ACC112 (cell line): ENCODE results near the gene MICAL3.

ENCODE experiments used
- H2AFZ ChIP-seq: fragments of 200-600 bp; sonication (generic); one replicate; pipeline ENCODE4 v1.6.0; 2017; ENCODE audit warnings: antibody characterized with exemption, low read length; ENCODE audit not compliant: unreplicated experiment
- H3K27ac ChIP-seq: fragments of 200-600 bp; sonication (generic); 2 replicates; pipeline ENCODE4 v1.5.1; 2014; ENCODE audit warnings: low read depth, mild to moderate bottlenecking, antibody characterized with exemption, low read length, moderate library complexity
- H3K27me3 ChIP-seq: fragments of 200-600 bp; sonication (generic); 2 replicates; pipeline ENCODE4 v1.6.1; 2014; ENCODE audit warnings: mild to moderate bottlenecking, antibody characterized with exemption, low read length, moderate library complexity, mixed read lengths; ENCODE audit not compliant: insufficient read depth
- H3K36me3 ChIP-seq: fragments of 200-600 bp; sonication (generic); 2 replicates; pipeline ENCODE4 v1.6.1; 2016; ENCODE audit warnings: mild to moderate bottlenecking, antibody characterized with exemption, low read length, moderate library complexity, mixed read lengths; ENCODE audit not compliant: insufficient read depth
- H3K4me1 ChIP-seq: fragments of 200-600 bp; sonication (generic); one replicate; pipeline ENCODE4 v1.6.1; 2016; ENCODE audit warnings: low read length, mixed read lengths; ENCODE audit not compliant: insufficient read depth, unreplicated experiment, control insufficient read depth
- H3K4me3 ChIP-seq: fragments of 200-600 bp; sonication (generic); 2 replicates; pipeline ENCODE4 v1.5.1; 2014; ENCODE audit warnings: mild to moderate bottlenecking, low read depth, low read length
- H3K79me2 ChIP-seq: fragments of 200-600 bp; sonication (generic); one replicate; pipeline ENCODE4 v1.6.0; 2016; ENCODE audit warnings: low read length; ENCODE audit not compliant: control insufficient read depth, unreplicated experiment, insufficient read depth

The MICAL3 gene

DNA sequence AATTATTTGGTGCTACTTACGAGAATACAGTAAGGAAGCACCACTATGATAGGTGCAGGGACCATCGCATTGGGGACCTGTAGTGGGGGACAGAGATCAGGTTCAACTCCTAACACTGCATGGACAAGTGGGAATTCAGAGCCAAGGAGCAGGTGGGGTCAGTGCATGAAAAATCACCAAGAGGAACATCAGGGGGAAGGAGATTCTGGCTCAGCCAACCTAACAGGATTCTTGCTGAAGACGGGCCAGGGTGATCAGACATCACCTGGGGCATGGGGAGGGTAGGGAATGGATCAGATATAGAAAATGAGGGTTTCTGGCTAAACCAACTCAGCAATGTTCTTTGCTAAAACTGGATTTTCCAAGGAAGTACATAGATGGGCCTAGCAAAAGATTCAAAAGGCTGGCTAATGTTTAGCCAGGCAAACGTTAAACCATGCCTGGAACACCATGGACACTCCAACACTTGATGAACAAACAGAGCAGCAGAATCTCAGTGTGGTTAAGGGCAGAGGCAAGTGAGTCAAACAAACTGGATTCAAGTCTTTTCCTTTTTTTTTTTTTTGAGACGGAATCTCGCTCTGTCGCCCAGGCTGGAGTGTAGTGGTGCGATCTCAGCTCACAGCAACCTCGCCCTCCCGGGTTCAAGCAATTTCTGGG, 70.0 kb downstream of the MICAL3 start:
- peaks cover 14% of the 10 kb centered on the region for H3K79me2 ChIP-seq
- peaks cover 8% of the 10 kb centered on the region for H3K4me1 ChIP-seq
- H3K4me3 ChIP-seq, result no peak overlapping the region
- no peak overlapping the region for H2AFZ ChIP-seq
- H3K27ac ChIP-seq, result no peak overlapping the region
- H3K27me3 ChIP-seq, result no peaks in the 10 kb centered on the region
- no peaks in the 10 kb centered on the region for H3K36me3 ChIP-seq

DNA sequence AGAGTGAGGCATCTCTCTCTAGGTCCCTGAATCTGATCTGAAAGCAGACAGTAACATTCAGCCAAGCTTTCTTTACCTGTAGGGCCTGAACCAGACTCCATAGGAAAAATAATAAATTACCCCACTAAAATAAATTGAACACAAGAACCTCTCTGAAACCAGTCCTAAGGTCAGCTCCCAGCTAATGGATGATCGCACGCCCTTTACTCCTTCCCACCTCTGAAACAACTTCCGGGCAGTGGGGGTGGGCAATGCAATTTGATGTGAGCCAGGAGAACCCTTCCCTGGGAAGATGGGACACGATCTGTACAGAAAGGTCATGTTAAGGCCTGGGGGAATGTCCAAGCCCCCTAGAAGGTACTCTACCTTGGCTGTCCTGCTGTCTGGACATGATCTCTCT, 71.2 kb downstream of the MICAL3 start:
- Histone ChIP-seq H3K27ac (no peak overlapping the region), H2AFZ (no peak overlapping the region), H3K36me3 (no peaks in the 10 kb centered on the region), H3K79me2 (peaks cover 16% of the 10 kb centered on the region), H3K4me1 (peaks cover 8% of the 10 kb centered on the region), H3K4me3 (no peak overlapping the region), H3K27me3 (no peaks in the 10 kb centered on the region)

DNA sequence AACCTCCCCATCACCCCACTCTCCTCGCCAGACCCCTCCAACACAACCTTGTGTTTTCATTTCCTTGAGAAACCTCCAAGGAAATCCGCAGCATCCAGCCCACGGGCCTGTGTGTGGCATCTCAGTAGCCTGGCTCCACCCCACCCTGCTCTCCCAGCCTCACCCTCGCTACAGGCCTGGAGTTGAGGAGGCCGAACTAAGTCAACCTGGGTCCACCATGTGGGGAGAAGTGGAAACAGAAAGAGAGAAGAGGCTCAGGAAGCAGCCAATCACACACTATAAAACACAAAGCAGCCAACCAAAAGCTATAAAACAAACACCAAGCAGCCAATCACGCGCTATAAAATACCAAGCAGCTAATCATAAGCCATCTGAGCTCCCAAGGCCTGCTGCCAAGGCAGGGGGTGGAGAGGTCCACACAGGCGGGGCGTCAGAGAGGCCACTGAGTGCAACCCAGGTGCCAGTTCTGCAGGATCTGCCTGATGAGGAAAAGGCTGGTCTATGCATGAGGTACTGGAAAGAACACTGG, 72.0 kb downstream of the MICAL3 start:
- Histone ChIP-seq H3K27me3 (no peaks in the 10 kb centered on the region), H3K27ac (no peak overlapping the region), H3K79me2 (peaks cover 18% of the 10 kb centered on the region), H3K4me3 (no peak overlapping the region), H3K4me1 (peaks cover 8% of the 10 kb centered on the region), H3K36me3 (no peaks in the 10 kb centered on the region), H2AFZ (no peak overlapping the region)

DNA sequence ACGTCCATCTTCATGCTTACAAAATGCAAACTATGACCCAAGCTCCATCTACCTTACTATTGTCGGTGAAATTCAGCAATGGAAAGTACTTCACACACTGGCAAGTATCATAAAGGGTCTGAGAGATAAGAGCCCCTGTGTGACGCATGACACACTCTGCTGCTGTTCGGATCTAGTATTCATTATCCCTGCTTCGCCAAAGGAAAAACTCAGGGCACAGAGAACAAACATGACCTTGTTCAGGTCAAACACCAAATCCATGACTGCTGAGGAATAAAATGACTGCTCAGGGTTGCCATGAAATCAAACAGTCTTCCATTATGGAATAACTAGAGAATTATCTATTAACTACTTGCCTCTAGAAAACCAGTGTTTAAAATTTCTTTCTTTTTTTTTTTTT, 73.0 kb downstream of the MICAL3 start:
- Histone ChIP-seq H3K27ac (no peak overlapping the region), H3K4me3 (no peak overlapping the region), H3K79me2 (peaks cover 23% of the 10 kb centered on the region), H3K4me1 (peaks cover 8% of the 10 kb centered on the region), H2AFZ (no peak overlapping the region), H3K27me3 (no peaks in the 10 kb centered on the region), H3K36me3 (no peaks in the 10 kb centered on the region)

DNA sequence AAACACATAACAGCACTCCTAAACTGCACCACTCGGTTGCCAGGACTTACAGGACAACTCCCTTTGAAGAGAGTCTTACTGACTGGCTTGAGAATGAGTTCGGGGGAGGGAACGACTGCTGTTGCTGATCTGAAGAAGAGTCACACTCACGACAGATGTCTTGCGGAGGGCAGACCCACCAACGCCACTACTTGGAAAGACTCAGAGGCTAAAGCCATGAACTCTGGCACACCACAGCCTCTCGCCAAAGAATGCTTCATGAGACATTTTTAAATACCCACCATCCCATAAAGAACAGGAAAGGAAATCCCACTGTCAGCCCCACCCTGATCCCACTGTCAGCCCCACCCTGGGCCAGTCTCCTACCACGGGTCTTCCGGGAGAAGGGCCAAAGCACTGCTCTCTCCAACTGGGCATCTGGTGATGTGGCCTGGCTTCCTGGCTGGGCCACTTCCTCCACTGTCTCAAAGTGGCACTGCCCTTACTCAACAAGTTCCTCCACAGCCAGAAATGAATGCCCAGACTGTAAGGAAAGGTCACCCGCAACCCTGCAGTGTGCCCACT, 73.6 kb downstream of the MICAL3 start:
- H3K79me2 ChIP-seq, result peaks cover 25% of the 10 kb centered on the region

DNA sequence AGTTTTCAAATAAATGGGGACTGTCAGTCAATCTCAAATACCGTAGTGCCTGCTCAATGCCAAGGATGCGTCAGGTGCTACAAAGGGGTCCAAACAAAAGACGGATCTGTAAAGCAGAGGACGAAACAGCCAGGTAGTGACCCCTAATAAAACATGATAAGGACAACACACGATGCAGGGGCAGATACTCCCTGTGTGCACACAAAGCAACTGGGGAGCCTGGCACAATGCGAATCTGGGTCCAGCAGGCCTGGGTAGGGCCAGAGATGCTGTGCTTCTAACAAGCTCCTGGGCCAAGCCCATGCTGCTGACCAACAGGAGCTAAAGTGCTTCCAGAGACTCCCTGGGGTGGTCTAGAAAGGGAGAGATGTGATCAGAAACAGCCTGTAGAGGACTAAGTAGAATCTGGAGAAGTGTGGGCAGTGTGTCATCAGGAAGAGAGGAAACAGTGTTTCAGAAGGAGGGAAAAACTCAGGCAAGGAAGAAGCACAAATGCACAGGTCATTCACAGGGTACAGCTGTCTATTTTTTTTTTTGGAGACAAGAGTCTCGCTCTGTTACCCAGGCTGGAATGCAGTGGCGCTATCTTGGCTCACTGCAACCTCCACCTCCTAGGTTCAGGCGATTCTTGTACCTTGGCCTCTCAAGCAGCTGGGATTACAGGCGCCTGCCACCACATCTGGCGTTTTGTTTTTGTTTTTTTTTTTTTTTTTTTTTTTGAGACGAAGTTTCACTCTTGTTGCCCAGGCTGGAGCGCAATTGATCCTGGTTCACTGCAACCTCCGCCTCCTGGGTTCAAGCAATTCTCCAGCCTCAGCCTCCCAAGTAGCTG, 74.5 kb downstream of the MICAL3 start:
- Histone ChIP-seq H3K4me1 (peaks cover 8% of the 10 kb centered on the region), H3K27ac (no peak overlapping the region)

More for the DNA sequence above, 73.6 kb downstream of the MICAL3 start:
- H3K27me3 ChIP-seq, result no peaks in the 10 kb centered on the region
- peaks cover 8% of the 10 kb centered on the region for H3K4me1 ChIP-seq
- no peaks in the 10 kb centered on the region for H3K36me3 ChIP-seq
- H3K4me3 ChIP-seq, result no peak overlapping the region
- H3K27ac ChIP-seq, result no peak overlapping the region
- no peak overlapping the region for H2AFZ ChIP-seq

DNA sequence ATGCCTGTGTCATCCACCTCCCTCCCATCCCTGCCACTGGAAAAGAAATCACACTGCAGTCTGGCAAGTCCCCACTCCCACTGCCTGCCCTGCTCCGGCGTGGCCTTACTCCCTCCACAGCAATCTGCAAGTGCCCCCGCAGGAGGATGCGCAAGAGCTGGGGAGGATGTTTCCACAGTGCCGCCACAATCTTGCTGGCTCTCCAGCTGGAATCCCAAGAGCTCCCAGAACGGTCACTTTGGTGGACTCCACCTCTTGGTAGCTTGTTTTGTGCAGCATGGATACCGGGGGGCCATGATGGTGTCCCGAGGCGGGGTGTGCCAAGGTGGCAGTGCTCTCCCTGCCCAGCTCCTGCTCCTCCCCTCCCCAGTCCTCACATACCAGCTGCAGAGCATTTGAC, 76.3 kb downstream of the MICAL3 start:
- Histone ChIP-seq H3K27me3 (no peaks in the 10 kb centered on the region), H3K79me2 (peaks cover 28% of the 10 kb centered on the region), H2AFZ (no peak overlapping the region), H3K36me3 (no peaks in the 10 kb centered on the region), H3K4me1 (peaks cover 8% of the 10 kb centered on the region), H3K27ac (no peak overlapping the region), H3K4me3 (no peak overlapping the region)

More for the DNA sequence above, 74.5 kb downstream of the MICAL3 start:
- no peak overlapping the region for H3K4me3 ChIP-seq
- H2AFZ ChIP-seq, result no peak overlapping the region
- H3K79me2 ChIP-seq, result peaks cover 25% of the 10 kb centered on the region
- H3K27me3 ChIP-seq, result no peaks in the 10 kb centered on the region
- no peaks in the 10 kb centered on the region for H3K36me3 ChIP-seq

DNA sequence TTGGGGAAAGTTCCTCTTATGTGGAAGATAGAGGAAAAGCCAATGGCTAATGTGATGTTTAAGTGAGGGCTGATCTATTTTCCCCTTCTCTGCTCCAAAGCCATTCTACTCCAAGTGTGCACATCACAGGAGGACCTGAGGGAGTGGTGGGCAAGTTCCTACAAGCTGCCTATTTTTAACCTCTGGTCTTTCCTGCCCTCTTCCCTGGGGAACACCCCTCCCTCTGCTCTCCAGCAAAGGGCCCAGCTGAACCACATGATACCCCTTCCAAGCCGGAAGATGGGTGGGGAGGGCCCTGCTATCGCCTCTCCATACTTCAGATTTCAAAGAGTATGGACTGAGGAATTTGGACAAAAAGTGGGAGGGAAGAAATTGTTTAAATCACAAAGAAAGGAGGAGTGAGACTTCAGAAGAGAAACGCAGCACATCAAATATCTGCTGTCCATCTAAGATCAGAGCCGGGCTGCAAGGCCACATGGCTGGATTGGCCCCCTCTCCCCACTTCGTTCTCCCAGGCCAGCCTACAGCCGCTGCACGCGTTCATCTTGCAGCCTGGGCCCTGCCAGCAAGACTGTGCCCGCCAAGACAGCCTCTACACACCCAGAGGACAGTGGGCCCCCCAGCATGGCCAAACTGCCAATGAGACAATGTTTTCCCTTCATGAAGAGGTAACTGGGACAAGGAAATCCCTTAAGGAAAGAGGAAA, 77.5 kb downstream of the MICAL3 start:
- no peak overlapping the region for H3K4me3 ChIP-seq
- H3K79me2 ChIP-seq, result peaks cover 24% of the 10 kb centered on the region
- peaks cover 8% of the 10 kb centered on the region for H3K4me1 ChIP-seq
- H3K27me3 ChIP-seq, result no peaks in the 10 kb centered on the region
- H3K27ac ChIP-seq, result no peak overlapping the region
- no peak overlapping the region for H2AFZ ChIP-seq
- no peaks in the 10 kb centered on the region for H3K36me3 ChIP-seq

DNA sequence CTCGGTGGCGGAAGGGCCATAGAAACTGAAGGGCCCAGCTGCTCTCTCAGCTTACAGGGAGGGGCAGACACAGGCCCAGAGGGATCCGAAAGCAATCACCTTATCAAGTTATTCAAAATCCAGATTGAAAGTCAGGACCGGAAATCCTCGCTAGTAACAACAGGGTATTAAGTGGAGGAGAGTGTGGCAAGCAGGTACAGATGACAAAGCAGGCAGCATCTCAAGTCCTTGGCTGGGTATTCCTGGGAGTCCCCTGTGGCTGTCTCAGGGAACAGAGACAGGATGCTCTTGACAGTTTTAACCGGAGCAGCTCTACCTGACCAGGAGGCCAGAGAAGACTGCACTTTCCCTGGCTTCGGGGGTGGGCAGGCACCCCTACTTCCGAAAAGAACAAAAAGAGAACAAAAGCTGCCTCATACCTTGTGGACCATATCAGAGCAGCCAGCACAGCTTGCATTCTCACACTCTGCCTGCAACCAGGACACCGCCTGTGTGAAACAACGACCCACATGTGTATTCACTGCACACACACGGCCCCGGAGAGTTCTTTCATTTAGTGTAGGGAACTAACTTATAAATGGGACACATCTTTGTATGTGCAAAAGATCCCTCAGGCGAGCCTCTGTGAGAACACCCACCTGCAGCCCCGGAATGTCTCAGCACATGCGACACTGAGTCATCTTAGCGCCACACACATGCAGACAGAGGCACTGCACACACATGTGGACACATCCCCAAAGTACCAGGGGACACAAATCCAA, 78.3 kb downstream of the MICAL3 start:
- peaks cover 5% of the 10 kb centered on the region for H3K4me1 ChIP-seq

More for the DNA sequence above, 78.3 kb downstream of the MICAL3 start:
- Histone ChIP-seq H2AFZ (no peak overlapping the region), H3K36me3 (no peaks in the 10 kb centered on the region), H3K79me2 (peaks cover 24% of the 10 kb centered on the region), H3K27me3 (no peaks in the 10 kb centered on the region), H3K27ac (no peak overlapping the region), H3K4me3 (no peak overlapping the region)
